Prostate gland (tissue), 2 donors: ENCODE data around the gene METTL25B.

ENCODE experiments used
- CTCF ChIP-seq, 4 experiments: fragments of 200-600 bp in 2 of 4; fragments of 450-650 bp in 2 of 4; sonication (generic) in 2 of 4; IDR thresholded peaks; 1 replicate in 3 of 4; 2 replicates in 1 of 4; pipeline ENCODE4 v1.5.1; 2016 to 2019; ENCODE audit warnings: antibody characterized with exemption in 4 of 4, mild to moderate bottlenecking in 2 of 4, moderate library complexity in 2 of 4
- POLR2A ChIP-seq: fragments of 450-650 bp; IDR thresholded peaks from one replicate; pipeline ENCODE4 v1.6.1; 2016; ENCODE audit warnings: antibody characterized with exemption, mild to moderate bottlenecking
- POLR2AphosphoS5 ChIP-seq: sonication (generic); formaldehyde crosslinking; IDR thresholded peaks from one replicate; pipeline ENCODE4 v1.6.1; 2017; ENCODE audit warnings: antibody characterized with exemption

GRCh38 chr1:156743367-156744302 lies 15.4 kb downstream of the METTL25B start:
- TF ChIP-seq POLR2A (no peak), CTCF (IDR thresholded peaks at IDR 0.05) (no peak), POLR2AphosphoS5 (no peak)
